WTC11 (cell line): Measurements from ENCODE around the gene MVD. TPM values are rescaled to one million over a fixed set of nuclear protein-coding genes. Genes with fewer than 3 reads are reported as not detected.

Source experiments
- CBFB ChIP-seq: sonication (generic); formaldehyde crosslinking; IDR thresholded peaks from 2 replicates; pipeline ENCODE4 v1.8.1; 2022; ENCODE audit warnings: mild to moderate bottlenecking, low read depth, missing genetic modification reagents
- FOXJ3 ChIP-seq: sonication (generic); formaldehyde crosslinking; IDR thresholded peaks from 2 replicates; pipeline ENCODE4 v1.9.0; 2021; ENCODE audit warnings: missing genetic modification reagents, mild to moderate bottlenecking, borderline replicate concordance
- FOXP1 ChIP-seq: sonication (generic); formaldehyde crosslinking; IDR thresholded peaks from 2 replicates; pipeline ENCODE4 v1.8.0; 2022; ENCODE audit warnings: missing genetic modification reagents, mild to moderate bottlenecking, moderate library complexity, borderline replicate concordance
- GTF2I ChIP-seq: fragments of 250-450 bp; sonication (Bioruptor Pico); conservative IDR thresholded peaks from 2 replicates; pipeline ENCODE4 v1.4.0; 2021; ENCODE audit warnings: mild to moderate bottlenecking
- IRF2 ChIP-seq: sonication (generic); formaldehyde crosslinking; IDR thresholded peaks from 2 replicates; pipeline ENCODE4 v1.8.0; 2022; ENCODE audit warnings: low read depth, missing genetic modification reagents, borderline replicate concordance
- KAT7 ChIP-seq: sonication (generic); formaldehyde crosslinking; IDR thresholded peaks from 2 replicates; pipeline ENCODE4 v1.8.1; 2023; ENCODE audit warnings: missing genetic modification reagents, mild to moderate bottlenecking, borderline replicate concordance
- MYBL2 ChIP-seq: sonication (generic); formaldehyde crosslinking; IDR thresholded peaks from 2 replicates; pipeline ENCODE4 v1.8.1; 2023; ENCODE audit warnings: mild to moderate bottlenecking, moderate library complexity, missing genetic modification reagents
- NFE2L1 ChIP-seq: sonication (generic); formaldehyde crosslinking; IDR thresholded peaks from 2 replicates; pipeline ENCODE4 v1.8.1; 2023; ENCODE audit warnings: missing genetic modification reagents
- NFYB ChIP-seq: sonication (generic); formaldehyde crosslinking; conservative IDR thresholded peaks from 2 replicates; pipeline ENCODE4 v1.8.0; 2022; ENCODE audit warnings: low read depth, missing genetic modification reagents
- SMAD3 ChIP-seq: sonication (generic); formaldehyde crosslinking; IDR thresholded peaks from 2 replicates; pipeline ENCODE4 v1.8.0; 2022; ENCODE audit warnings: missing genetic modification reagents, mild to moderate bottlenecking, borderline replicate concordance
- SOX15 ChIP-seq: fragments of 250-450 bp; sonication (Bioruptor Pico); IDR thresholded peaks from 2 replicates; pipeline ENCODE4 v1.9.0; 2021; ENCODE audit warnings: mild to moderate bottlenecking
- SP1 ChIP-seq: sonication (generic); formaldehyde crosslinking; conservative IDR thresholded peaks from 2 replicates; pipeline ENCODE4 v1.8.1; 2022; ENCODE audit warnings: missing genetic modification reagents
- ZNF219 ChIP-seq: sonication (generic); formaldehyde crosslinking; IDR thresholded peaks from 2 replicates; pipeline ENCODE4 v1.8.0; 2023; ENCODE audit warnings: missing genetic modification reagents, mild to moderate bottlenecking, borderline replicate concordance
- ZNF396 ChIP-seq: fragments of 250-450 bp; sonication (Bioruptor Pico); IDR thresholded peaks from 2 replicates; pipeline ENCODE4 v1.8.0; 2021; ENCODE audit warnings: mild to moderate bottlenecking, moderate library complexity, borderline replicate concordance
- ZNF423 ChIP-seq: fragments of 250-450 bp; sonication (Bioruptor Pico); IDR thresholded peaks from 2 replicates; pipeline ENCODE4 v2.1.2; 2022; ENCODE audit warnings: mild to moderate bottlenecking, moderate library complexity
- total RNA-seq: library from RNA; stranded (reverse); gene quantifications from 3 replicates; pipeline ENCODE4 v1.2.3, GENCODE V29; 2021
- TF ChIP-seq, protein P1 (sequence below): fragments of 200-600 bp; IDR thresholded peaks from 2 replicates; pipeline ENCODE4 v1.8.0; 2022; ENCODE audit warnings: antibody characterized with exemption
- TF ChIP-seq, protein P2 (sequence below): sonication (generic); formaldehyde crosslinking; IDR thresholded peaks from 2 replicates; pipeline ENCODE4 v1.8.1; 2023; ENCODE audit warnings: mild to moderate bottlenecking, missing genetic modification reagents
- TF ChIP-seq, protein P3 (sequence below): sonication (generic); formaldehyde crosslinking; IDR thresholded peaks from 2 replicates; pipeline ENCODE4 v1.8.0; 2022; ENCODE audit warnings: mild to moderate bottlenecking, missing genetic modification reagents
- TF ChIP-seq, protein P4 (sequence below): fragments of 250-450 bp; sonication (Bioruptor Pico); IDR thresholded peaks from 2 replicates; pipeline ENCODE4 v1.9.0; 2021; ENCODE audit warnings: mild to moderate bottlenecking, borderline replicate concordance
- TF ChIP-seq, protein P5 (sequence below): fragments of 250-450 bp; sonication (Bioruptor Pico); IDR thresholded peaks from 2 replicates; pipeline ENCODE4 v1.9.0; 2021; ENCODE audit warnings: moderate library complexity, mild to moderate bottlenecking, inconsistent platforms, borderline replicate concordance
- TF ChIP-seq, protein P6 (sequence below): sonication (generic); formaldehyde crosslinking; IDR thresholded peaks from 2 replicates; pipeline ENCODE4 v1.8.1; 2022; ENCODE audit warnings: mild to moderate bottlenecking, moderate library complexity, missing genetic modification reagents
- TF ChIP-seq, protein P7 (sequence below): sonication (generic); formaldehyde crosslinking; IDR thresholded peaks from 2 replicates; pipeline ENCODE4 v1.8.0; 2023; ENCODE audit warnings: missing genetic modification reagents, mild to moderate bottlenecking, borderline replicate concordance

Gene MVD
- total RNA-seq, 1 experiment from 2014 or later, result 113 TPM

DNA sequence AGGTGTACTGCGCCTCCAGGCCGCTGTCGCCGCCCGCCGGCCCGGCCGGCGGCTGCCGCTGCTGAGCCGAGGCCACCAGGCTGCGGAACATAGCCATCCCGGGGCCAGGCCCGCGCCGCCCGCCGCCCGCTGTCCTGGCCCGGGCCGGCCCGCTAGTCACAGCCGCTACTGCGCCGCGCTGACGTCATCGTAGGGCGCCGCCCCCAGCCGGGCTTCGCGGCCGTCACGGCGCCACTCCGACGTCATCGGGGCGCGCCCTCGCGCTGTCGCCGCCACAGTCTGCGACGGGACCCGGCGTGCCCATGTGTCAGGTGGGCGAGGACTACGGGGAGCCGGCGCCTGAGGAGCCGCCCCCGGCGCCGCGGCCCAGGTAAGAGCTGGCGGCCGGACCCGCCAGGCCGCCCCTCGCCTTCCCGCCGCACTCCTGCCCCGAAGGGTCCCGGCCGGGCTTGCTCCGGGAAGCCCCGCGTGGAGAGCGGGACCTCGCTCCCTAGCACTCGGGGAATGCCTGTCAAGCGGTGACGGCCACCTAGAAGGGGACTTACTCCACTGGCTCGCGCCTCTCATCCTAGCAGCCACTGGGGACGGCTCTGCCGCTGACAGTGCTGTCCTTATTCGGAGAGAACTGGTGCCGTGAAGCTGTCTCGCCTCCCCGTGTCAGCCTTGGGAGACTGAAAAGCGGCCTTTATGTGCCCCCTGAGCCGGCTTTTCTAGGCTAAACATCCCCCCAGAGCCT, 43.5 kb upstream of the MVD start, which contains the start of the genes CTU2 and RNF166 (continued):
- TF ChIP-seq, protein P1, sequence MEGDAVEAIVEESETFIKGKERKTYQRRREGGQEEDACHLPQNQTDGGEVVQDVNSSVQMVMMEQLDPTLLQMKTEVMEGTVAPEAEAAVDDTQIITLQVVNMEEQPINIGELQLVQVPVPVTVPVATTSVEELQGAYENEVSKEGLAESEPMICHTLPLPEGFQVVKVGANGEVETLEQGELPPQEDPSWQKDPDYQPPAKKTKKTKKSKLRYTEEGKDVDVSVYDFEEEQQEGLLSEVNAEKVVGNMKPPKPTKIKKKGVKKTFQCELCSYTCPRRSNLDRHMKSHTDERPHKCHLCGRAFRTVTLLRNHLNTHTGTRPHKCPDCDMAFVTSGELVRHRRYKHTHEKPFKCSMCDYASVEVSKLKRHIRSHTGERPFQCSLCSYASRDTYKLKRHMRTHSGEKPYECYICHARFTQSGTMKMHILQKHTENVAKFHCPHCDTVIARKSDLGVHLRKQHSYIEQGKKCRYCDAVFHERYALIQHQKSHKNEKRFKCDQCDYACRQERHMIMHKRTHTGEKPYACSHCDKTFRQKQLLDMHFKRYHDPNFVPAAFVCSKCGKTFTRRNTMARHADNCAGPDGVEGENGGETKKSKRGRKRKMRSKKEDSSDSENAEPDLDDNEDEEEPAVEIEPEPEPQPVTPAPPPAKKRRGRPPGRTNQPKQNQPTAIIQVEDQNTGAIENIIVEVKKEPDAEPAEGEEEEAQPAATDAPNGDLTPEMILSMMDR, result no peak
- TF ChIP-seq, protein P2, sequence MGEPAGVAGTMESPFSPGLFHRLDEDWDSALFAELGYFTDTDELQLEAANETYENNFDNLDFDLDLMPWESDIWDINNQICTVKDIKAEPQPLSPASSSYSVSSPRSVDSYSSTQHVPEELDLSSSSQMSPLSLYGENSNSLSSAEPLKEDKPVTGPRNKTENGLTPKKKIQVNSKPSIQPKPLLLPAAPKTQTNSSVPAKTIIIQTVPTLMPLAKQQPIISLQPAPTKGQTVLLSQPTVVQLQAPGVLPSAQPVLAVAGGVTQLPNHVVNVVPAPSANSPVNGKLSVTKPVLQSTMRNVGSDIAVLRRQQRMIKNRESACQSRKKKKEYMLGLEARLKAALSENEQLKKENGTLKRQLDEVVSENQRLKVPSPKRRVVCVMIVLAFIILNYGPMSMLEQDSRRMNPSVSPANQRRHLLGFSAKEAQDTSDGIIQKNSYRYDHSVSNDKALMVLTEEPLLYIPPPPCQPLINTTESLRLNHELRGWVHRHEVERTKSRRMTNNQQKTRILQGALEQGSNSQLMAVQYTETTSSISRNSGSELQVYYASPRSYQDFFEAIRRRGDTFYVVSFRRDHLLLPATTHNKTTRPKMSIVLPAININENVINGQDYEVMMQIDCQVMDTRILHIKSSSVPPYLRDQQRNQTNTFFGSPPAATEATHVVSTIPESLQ (CRISPR knock-in tag), result no peak
- no peak for TF ChIP-seq GTF2I (CRISPR knock-in tag)
- TF ChIP-seq, protein P3, sequence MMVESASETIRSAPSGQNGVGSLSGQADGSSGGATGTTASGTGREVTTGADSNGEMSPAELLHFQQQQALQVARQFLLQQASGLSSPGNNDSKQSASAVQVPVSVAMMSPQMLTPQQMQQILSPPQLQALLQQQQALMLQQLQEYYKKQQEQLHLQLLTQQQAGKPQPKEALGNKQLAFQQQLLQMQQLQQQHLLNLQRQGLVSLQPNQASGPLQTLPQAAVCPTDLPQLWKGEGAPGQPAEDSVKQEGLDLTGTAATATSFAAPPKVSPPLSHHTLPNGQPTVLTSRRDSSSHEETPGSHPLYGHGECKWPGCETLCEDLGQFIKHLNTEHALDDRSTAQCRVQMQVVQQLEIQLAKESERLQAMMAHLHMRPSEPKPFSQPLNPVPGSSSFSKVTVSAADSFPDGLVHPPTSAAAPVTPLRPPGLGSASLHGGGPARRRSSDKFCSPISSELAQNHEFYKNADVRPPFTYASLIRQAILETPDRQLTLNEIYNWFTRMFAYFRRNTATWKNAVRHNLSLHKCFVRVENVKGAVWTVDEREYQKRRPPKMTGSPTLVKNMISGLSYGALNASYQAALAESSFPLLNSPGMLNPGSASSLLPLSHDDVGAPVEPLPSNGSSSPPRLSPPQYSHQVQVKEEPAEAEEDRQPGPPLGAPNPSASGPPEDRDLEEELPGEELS (CRISPR knock-in tag), result peak; percentile 90
- TF ChIP-seq FOXP1 (CRISPR knock-in tag), result peak; percentile 69
- no peak for TF ChIP-seq ZNF219 (CRISPR knock-in tag)
- TF ChIP-seq FOXJ3 (CRISPR knock-in tag), result no peak
- TF ChIP-seq IRF2 (CRISPR knock-in tag), result no peak
- 0 out of 2 replicates have a peak, but pooled peaks have one; percentile 53 for TF ChIP-seq MYBL2
- no peak for TF ChIP-seq SMAD3
- TF ChIP-seq SOX15 (CRISPR knock-in tag), result no peak
- no peak for TF ChIP-seq NFE2L1 (CRISPR knock-in tag)
- TF ChIP-seq KAT7, result no peak
- TF ChIP-seq, protein P4, sequence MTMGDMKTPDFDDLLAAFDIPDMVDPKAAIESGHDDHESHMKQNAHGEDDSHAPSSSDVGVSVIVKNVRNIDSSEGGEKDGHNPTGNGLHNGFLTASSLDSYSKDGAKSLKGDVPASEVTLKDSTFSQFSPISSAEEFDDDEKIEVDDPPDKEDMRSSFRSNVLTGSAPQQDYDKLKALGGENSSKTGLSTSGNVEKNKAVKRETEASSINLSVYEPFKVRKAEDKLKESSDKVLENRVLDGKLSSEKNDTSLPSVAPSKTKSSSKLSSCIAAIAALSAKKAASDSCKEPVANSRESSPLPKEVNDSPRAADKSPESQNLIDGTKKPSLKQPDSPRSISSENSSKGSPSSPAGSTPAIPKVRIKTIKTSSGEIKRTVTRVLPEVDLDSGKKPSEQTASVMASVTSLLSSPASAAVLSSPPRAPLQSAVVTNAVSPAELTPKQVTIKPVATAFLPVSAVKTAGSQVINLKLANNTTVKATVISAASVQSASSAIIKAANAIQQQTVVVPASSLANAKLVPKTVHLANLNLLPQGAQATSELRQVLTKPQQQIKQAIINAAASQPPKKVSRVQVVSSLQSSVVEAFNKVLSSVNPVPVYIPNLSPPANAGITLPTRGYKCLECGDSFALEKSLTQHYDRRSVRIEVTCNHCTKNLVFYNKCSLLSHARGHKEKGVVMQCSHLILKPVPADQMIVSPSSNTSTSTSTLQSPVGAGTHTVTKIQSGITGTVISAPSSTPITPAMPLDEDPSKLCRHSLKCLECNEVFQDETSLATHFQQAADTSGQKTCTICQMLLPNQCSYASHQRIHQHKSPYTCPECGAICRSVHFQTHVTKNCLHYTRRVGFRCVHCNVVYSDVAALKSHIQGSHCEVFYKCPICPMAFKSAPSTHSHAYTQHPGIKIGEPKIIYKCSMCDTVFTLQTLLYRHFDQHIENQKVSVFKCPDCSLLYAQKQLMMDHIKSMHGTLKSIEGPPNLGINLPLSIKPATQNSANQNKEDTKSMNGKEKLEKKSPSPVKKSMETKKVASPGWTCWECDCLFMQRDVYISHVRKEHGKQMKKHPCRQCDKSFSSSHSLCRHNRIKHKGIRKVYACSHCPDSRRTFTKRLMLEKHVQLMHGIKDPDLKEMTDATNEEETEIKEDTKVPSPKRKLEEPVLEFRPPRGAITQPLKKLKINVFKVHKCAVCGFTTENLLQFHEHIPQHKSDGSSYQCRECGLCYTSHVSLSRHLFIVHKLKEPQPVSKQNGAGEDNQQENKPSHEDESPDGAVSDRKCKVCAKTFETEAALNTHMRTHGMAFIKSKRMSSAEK (CRISPR knock-in tag), result no peak
- TF ChIP-seq, protein P5, sequence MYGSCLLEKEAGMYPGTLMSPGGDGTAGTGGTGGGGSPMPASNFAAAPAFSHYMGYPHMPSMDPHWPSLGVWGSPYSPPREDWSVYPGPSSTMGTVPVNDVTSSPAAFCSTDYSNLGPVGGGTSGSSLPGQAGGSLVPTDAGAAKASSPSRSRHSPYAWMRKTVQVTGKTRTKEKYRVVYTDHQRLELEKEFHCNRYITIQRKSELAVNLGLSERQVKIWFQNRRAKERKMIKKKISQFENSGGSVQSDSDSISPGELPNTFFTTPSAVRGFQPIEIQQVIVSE (CRISPR knock-in tag), result no peak
- TF ChIP-seq SP1 (CRISPR knock-in tag), result peak; percentile 92
- TF ChIP-seq, protein P6, sequence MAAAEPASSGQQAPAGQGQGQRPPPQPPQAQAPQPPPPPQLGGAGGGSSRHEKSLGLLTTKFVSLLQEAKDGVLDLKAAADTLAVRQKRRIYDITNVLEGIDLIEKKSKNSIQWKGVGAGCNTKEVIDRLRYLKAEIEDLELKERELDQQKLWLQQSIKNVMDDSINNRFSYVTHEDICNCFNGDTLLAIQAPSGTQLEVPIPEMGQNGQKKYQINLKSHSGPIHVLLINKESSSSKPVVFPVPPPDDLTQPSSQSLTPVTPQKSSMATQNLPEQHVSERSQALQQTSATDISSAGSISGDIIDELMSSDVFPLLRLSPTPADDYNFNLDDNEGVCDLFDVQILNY, result peak; percentile 85
- TF ChIP-seq NFYB (CRISPR knock-in tag), result no peak
- TF ChIP-seq ZNF396, result no peak
- no peak for TF ChIP-seq ZNF423
- 0 out of 2 replicates have a peak, but pooled peaks have one; percentile 92 for TF ChIP-seq CBFB (CRISPR knock-in tag)
- TF ChIP-seq, protein P7, sequence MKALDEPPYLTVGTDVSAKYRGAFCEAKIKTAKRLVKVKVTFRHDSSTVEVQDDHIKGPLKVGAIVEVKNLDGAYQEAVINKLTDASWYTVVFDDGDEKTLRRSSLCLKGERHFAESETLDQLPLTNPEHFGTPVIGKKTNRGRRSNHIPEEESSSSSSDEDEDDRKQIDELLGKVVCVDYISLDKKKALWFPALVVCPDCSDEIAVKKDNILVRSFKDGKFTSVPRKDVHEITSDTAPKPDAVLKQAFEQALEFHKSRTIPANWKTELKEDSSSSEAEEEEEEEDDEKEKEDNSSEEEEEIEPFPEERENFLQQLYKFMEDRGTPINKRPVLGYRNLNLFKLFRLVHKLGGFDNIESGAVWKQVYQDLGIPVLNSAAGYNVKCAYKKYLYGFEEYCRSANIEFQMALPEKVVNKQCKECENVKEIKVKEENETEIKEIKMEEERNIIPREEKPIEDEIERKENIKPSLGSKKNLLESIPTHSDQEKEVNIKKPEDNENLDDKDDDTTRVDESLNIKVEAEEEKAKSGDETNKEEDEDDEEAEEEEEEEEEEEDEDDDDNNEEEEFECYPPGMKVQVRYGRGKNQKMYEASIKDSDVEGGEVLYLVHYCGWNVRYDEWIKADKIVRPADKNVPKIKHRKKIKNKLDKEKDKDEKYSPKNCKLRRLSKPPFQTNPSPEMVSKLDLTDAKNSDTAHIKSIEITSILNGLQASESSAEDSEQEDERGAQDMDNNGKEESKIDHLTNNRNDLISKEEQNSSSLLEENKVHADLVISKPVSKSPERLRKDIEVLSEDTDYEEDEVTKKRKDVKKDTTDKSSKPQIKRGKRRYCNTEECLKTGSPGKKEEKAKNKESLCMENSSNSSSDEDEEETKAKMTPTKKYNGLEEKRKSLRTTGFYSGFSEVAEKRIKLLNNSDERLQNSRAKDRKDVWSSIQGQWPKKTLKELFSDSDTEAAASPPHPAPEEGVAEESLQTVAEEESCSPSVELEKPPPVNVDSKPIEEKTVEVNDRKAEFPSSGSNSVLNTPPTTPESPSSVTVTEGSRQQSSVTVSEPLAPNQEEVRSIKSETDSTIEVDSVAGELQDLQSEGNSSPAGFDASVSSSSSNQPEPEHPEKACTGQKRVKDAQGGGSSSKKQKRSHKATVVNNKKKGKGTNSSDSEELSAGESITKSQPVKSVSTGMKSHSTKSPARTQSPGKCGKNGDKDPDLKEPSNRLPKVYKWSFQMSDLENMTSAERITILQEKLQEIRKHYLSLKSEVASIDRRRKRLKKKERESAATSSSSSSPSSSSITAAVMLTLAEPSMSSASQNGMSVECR (CRISPR knock-in tag), result peak; percentile 95
